ENCODE results near the gene TOR2A.
A peak's percentile ranks its signal among the peaks of the same experiment; 100 is the strongest.
"Not testable (repeated sequence)": the region's sequence is repeated elsewhere in the genome, so short reads cannot be mapped to it uniquely, and the experiment has no call there.

Gene TOR2A

GRCh38 chr9:127767909-127768331, 32.8 kb upstream of the TOR2A start:
- DNase-seq, result peak; percentile 81

- no peak for DNase-seq
These were observed 32.3 kb upstream of the TOR2A start for GRCh38 chr9:127767410-127767809.

GRCh38 chr9:127765418-127765817, 30.3 kb upstream of the TOR2A start:
- no peak for DNase-seq

- DNase-seq, result no peak
These were observed 28.9 kb upstream of the TOR2A start for GRCh38 chr9:127763918-127764384.

GRCh38 chr9:127762111-127762676, 27.1 kb upstream of the TOR2A start:
- DNase-seq, result no peak

- no peak for DNase-seq
These were observed 26.4 kb upstream of the TOR2A start for GRCh38 chr9:127761491-127761956.

- no peak for DNase-seq
These were observed 26.0 kb upstream of the TOR2A start for GRCh38 chr9:127761061-127761460.

- no peak for DNase-seq
These were observed 23.7 kb upstream of the TOR2A start for GRCh38 chr9:127758843-127759242.

GRCh38 chr9:127756776-127757175, 21.7 kb upstream of the TOR2A start:
- DNase-seq, result not testable (repeated sequence)

GRCh38 chr9:127756233-127756632, 21.1 kb upstream of the TOR2A start:
- no peak for DNase-seq

- no peak for DNase-seq
These were observed 20.3 kb upstream of the TOR2A start for GRCh38 chr9:127755061-127756060.

GRCh38 chr9:127754099-127755060, 19.3 kb upstream of the TOR2A start:
- DNase-seq, result no peak

GRCh38 chr9:127753622-127754021, 18.5 kb upstream of the TOR2A start:
- DNase-seq, result no peak

- DNase-seq, result no peak
These were observed 18.1 kb upstream of the TOR2A start for GRCh38 chr9:127753148-127753547.

- no peak for DNase-seq
These were observed 16.4 kb upstream of the TOR2A start for GRCh38 chr9:127751269-127752054.

GRCh38 chr9:127749090-127749787, 14.1 kb upstream of the TOR2A start:
- no peak for DNase-seq

GRCh38 chr9:127746959-127747569, 12.0 kb upstream of the TOR2A start:
- no peak for DNase-seq

- no peak for DNase-seq
These were observed 9.5 kb upstream of the TOR2A start for GRCh38 chr9:127744398-127745110.

- peak; percentile 73 for DNase-seq
These were observed 7.5 kb upstream of the TOR2A start for GRCh38 chr9:127742435-127743088.

Data from fibroblast of skin of right quadriceps (primary cell).